HepG2 (cell line): ENCODE measurements around the gene TP53TG5. TPM values are rescaled to one million over a fixed set of nuclear protein-coding genes. Genes with fewer than 3 reads are reported as not detected.

Source experiments
- POGZ ChIP-seq: sonication (generic); formaldehyde crosslinking; IDR thresholded peaks from 2 replicates; pipeline ENCODE4 v1.4.0; 2020; ENCODE audit warnings: mild to moderate bottlenecking, missing genetic modification reagents
- ZBTB46 ChIP-seq: sonication (generic); formaldehyde crosslinking; IDR thresholded peaks from 2 replicates; pipeline ENCODE4 v1.4.0; 2020; ENCODE audit warnings: mild to moderate bottlenecking, missing genetic modification reagents, borderline replicate concordance
- ZNF546 ChIP-seq: sonication (generic); formaldehyde crosslinking; conservative IDR thresholded peaks from 2 replicates; pipeline ENCODE4 v1.8.1; 2023; ENCODE audit warnings: mild to moderate bottlenecking, missing genetic modification reagents
- polyA plus RNA-seq, 8 experiments: library from polyadenylated mRNA; depleted of rRNA in 3 of 8; stranded (reverse) in 7 of 8; unstranded in 1 of 8; fragments of >200 nt; fragmentation: Illumina TruSeq in 4 of 8; extraction: Trizol in 4 of 8; gene quantifications; 2 replicates each; pipeline versions ENCODE4 v1.2.1 to v1.2.3, GENCODE V29; 2011 to 2016; ENCODE audit warnings: low read depth in 4 of 8, missing spikeins in 1 of 8, mixed read lengths in 1 of 8; ENCODE audit not compliant: insufficient read depth in 1 of 8
- total RNA-seq, 5 experiments: library from RNA; depleted of rRNA; stranded (reverse); fragments of >200 nt; fragmentation: Illumina TruSeq; extraction: Trizol; gene quantifications; 2 replicates each; pipeline ENCODE4 v1.2.3, GENCODE V29; 2016; ENCODE audit warnings: low read depth in 1 of 5
- TF ChIP-seq, protein P1 (sequence below): sonication (generic); formaldehyde crosslinking; IDR thresholded peaks from 2 replicates; pipeline ENCODE4 v1.5.0; 2020; ENCODE audit warnings: mild to moderate bottlenecking, missing genetic modification reagents
- TF ChIP-seq, protein P2 (sequence below): sonication (generic); formaldehyde crosslinking; IDR thresholded peaks from 2 replicates; pipeline ENCODE4 v1.8.0; 2022; ENCODE audit warnings: mild to moderate bottlenecking, missing genetic modification reagents; ENCODE audit not compliant: insufficient replicate concordance

The TP53TG5 gene
- total and polyA plus RNA-seq, 2 of the 13 experiments (the other 11 are each of a cell fraction or from before 2014, with no cell fraction given), result 0.11 TPM; not detected in 1

GRCh38 chr20:45368221-45368980, 9.7 kb downstream of the TP53TG5 start (continued):
- TF ChIP-seq, protein P1, sequence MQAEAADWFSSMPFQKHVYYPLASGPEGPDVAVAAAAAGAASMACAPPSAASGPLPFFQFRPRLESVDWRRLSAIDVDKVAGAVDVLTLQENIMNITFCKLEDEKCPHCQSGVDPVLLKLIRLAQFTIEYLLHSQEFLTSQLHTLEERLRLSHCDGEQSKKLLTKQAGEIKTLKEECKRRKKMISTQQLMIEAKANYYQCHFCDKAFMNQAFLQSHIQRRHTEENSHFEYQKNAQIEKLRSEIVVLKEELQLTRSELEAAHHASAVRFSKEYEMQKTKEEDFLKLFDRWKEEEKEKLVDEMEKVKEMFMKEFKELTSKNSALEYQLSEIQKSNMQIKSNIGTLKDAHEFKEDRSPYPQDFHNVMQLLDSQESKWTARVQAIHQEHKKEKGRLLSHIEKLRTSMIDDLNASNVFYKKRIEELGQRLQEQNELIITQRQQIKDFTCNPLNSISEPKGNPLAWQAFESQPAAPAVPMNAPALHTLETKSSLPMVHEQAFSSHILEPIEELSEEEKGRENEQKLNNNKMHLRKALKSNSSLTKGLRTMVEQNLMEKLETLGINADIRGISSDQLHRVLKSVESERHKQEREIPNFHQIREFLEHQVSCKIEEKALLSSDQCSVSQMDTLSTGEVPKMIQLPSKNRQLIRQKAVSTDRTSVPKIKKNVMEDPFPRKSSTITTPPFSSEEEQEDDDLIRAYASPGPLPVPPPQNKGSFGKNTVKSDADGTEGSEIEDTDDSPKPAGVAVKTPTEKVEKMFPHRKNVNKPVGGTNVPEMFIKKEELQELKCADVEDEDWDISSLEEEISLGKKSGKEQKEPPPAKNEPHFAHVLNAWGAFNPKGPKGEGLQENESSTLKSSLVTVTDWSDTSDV, result no peak
- TF ChIP-seq, protein P2, sequence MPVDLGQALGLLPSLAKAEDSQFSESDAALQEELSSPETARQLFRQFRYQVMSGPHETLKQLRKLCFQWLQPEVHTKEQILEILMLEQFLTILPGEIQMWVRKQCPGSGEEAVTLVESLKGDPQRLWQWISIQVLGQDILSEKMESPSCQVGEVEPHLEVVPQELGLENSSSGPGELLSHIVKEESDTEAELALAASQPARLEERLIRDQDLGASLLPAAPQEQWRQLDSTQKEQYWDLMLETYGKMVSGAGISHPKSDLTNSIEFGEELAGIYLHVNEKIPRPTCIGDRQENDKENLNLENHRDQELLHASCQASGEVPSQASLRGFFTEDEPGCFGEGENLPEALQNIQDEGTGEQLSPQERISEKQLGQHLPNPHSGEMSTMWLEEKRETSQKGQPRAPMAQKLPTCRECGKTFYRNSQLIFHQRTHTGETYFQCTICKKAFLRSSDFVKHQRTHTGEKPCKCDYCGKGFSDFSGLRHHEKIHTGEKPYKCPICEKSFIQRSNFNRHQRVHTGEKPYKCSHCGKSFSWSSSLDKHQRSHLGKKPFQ (CRISPR knock-in tag), result no peak
- TF ChIP-seq ZBTB46 (CRISPR knock-in tag), result no peak
- no peak for TF ChIP-seq POGZ (CRISPR knock-in tag)
- TF ChIP-seq ZNF546 (CRISPR knock-in tag), result no peak
